Keratinocyte (primary cell): ENCODE measurements around the gene NEGR1.

ENCODE experiments used
- CTCF ChIP-seq, 3 experiments: IDR thresholded peaks in 1 of 3; conservative IDR thresholded peaks in 1 of 3; optimal IDR thresholded peaks in 1 of 3; 2 replicates in 2 of 3; 3 replicates in 1 of 3; pipeline versions ENCODE3 to v1.5.1; 2011; ENCODE audit warnings: low read length in 3 of 3, mild to moderate bottlenecking in 3 of 3, moderate library complexity in 2 of 3, control low read depth in 1 of 3, inconsistent platforms in 1 of 3; ENCODE audit not compliant: insufficient read depth in 2 of 3; ENCODE audit errors: extremely low read depth in 1 of 3
- EZH2 ChIP-seq: IDR thresholded peaks from one replicate; pipeline ENCODE4 v1.6.1; 2012; ENCODE audit warnings: inconsistent platforms, mild to moderate bottlenecking, low read length, moderate library complexity

- TF ChIP-seq CTCF (optimal IDR thresholded peaks at IDR 0.05 in 1 of 3, IDR thresholded peaks at IDR 0.05 in 1 of 3, conservative IDR thresholded peaks at IDR 0.05 in 1 of 3; ENCODE audit: extremely low read depth in 1 of 3, insufficient read depth in 2 of 3, low read length in 3 of 3), result no peak
- no peak for TF ChIP-seq EZH2
Observed at GRCh38 chr1:72166426-72166825, 115.9 kb downstream of the NEGR1 start.
